Measurements from ENCODE around the gene POR.

Gene POR

DNA sequence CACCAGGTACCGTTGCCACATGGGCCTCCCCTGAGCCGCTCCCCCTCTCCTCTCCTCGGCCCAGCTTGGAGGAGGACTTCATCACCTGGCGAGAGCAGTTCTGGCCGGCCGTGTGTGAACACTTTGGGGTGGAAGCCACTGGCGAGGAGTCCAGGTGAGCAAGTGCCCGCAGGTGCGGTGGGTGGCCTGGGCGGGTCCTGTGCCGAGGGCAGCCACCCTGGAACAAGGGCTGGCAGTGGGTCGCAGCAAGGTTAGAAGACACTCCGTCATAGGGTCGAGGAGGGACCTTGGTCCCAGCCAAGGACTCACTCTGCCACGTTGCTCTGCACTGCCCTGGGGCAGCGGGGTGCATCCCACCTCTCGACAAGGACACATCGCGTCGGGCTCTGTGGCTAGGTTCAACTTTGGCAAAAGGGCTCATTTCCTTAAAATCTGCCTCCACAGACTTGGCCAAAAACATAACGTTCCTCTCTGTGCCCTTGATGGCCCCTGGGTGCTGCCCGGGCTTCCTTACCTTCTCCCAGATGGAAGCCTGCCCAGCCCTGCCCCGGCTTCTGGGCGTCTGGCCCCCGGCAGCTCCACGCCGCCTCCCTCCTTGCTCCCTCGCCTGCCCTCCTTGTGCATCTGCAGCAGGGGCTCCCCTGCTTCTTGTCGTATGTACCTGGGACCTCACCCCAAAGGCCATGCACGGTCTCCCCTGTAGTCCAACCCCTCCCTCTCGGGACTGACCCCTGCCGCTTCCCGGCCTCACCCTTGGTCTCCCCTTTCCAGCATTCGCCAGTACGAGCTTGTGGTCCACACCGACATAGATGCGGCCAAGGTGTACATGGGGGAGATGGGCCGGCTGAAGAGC is 66.7 kb downstream of the POR start:
- POLR2A ChIA-PET = no interaction called here
- CTCF ChIA-PET = interaction anchor here (1.5 kb wide), 1 partner anchor 115 kb away, joined by 6 read pairs; no protein-coding TSS in a partner anchor
- no peak for DNase-seq (ENCODE audit: low read depth, low spot score)
- TF ChIP-seq, protein P1, sequence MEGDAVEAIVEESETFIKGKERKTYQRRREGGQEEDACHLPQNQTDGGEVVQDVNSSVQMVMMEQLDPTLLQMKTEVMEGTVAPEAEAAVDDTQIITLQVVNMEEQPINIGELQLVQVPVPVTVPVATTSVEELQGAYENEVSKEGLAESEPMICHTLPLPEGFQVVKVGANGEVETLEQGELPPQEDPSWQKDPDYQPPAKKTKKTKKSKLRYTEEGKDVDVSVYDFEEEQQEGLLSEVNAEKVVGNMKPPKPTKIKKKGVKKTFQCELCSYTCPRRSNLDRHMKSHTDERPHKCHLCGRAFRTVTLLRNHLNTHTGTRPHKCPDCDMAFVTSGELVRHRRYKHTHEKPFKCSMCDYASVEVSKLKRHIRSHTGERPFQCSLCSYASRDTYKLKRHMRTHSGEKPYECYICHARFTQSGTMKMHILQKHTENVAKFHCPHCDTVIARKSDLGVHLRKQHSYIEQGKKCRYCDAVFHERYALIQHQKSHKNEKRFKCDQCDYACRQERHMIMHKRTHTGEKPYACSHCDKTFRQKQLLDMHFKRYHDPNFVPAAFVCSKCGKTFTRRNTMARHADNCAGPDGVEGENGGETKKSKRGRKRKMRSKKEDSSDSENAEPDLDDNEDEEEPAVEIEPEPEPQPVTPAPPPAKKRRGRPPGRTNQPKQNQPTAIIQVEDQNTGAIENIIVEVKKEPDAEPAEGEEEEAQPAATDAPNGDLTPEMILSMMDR (IDR thresholded peaks at IDR 0.05; ENCODE audit: insufficient read depth, low read length, missing control alignments) = no peak
- H3K4me3 ChIP-seq (ENCODE audit: low read depth, low read length) = no peak overlapping the region

DNA sequence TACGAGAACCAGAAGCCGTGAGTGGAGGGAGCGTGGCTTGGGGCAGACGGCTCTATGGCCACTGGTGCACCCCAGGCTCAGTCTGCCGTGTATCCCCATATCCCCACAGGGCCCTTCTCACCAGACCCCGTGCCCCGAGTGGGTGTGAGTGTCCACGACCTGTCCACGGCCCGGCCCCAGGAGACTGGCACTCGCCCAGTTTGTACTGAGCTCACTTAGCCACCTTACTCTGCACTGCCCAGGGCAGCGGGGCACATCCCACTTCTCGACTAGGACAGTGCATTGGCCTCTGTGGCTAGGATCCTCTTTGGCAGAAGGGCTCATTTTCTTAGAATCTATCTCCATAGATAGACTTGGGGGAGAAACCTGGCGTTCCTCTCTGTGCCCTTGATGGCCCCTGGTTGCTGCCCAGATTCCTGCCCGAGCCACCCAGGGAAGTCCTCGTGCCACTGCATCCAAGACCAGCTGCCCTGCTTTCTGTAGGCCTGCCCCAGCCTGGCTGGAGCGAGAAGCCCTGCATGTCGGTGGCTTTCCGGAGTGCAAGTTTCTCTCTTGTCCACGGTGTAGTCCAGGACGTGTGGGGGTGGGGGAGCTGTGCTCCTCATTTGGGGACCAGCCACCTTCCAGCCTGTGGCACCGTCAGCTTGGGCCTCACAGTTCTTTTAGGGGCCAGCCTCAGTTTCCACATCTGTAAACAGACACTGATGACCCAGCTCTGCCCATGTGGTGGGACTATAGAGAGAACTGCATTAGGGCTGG is 67.5 kb downstream of the POR start:
- no peak overlapping the region for H3K4me3 ChIP-seq (ENCODE audit: low read depth, low read length)
- TF ChIP-seq, protein P1 (IDR thresholded peaks at IDR 0.05; ENCODE audit: insufficient read depth, low read length, missing control alignments) = no peak
- no peak for DNase-seq (ENCODE audit: low read depth, low spot score)
- POLR2A ChIA-PET = no interaction called here
- CTCF ChIA-PET = interaction anchor here (1.5 kb wide), 1 partner anchor 116 kb away, joined by 6 read pairs; no protein-coding TSS in a partner anchor

DNA sequence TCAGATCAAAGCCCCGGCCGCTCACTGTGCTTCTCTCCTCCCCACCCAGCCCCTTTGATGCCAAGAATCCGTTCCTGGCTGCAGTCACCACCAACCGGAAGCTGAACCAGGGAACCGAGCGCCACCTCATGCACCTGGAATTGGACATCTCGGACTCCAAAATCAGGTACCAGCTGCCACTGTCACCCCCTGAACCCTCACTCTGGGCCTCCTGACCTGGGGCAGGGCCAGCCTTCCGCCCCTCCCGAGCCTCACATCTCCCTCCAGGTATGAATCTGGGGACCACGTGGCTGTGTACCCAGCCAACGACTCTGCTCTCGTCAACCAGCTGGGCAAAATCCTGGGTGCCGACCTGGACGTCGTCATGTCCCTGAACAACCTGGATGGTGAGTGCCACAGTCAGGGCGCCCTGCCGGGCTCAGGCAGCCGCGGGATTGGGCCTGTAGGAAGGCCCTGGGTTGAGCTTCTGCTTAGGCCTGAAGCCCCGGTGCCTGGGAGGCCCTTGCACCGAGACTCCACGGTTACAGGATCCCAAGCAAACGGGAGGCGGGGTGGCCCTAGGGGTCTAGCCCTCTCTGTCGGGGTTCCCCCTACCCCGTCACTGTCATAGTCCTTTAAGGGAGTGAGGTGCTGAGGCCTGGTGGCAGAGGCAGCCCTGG is 68.6 kb downstream of the POR start:
- TF ChIP-seq, protein P1 (IDR thresholded peaks at IDR 0.05; ENCODE audit: insufficient read depth, low read length, missing control alignments) = no peak
- CTCF ChIA-PET = no interaction called here
- H3K4me3 ChIP-seq (ENCODE audit: low read depth, low read length) = no peak overlapping the region
- POLR2A ChIA-PET = no interaction called here
- DNase-seq (ENCODE audit: low read depth, low spot score) = no peak

DNA sequence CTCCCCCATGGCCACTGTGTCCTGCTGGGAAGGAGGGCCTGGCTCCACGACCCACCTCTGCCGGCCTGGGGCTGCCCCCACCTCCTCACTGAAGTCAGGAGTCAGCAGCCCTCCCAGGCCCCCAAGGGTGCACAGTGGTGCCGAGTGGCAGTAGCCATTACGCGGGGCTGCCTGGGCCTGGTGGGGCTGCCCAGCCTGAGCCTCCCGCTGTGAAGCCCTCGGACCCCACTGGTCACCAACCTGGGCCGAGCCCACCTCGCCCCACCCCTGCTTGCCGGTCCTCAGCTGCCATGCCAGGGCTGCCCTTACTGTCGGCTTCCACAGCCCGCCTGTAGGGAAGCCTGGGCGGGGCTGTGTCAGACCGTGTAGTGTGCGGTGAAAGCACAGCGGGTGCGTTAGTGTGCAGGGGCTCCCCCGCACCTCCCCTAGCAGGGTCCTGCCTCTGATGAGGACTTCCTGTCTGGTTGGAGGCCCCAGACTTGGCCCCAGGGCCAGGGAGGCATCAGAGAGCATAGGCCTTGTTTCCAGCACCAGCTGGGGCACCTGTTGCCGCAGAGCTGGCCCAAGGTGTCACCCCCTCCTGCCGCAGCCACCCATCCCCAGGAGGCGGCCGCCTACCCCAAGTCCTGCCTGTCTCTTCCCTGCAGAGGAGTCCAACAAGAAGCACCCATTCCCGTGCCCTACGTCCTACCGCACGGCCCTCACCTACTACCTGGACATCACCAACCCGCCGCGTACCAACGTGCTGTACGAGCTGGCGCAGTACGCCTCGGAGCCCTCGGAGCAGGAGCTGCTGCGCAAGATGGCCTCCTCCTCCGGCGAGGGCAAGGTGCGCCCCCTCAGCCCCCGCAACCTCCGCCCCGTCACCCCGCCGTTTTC is 69.4 kb downstream of the POR start:
- CTCF ChIA-PET = interaction anchor here (0.8 kb wide), 1 partner anchor 10 kb away, joined by 3 read pairs; the partner anchor contains the start of gene TMEM120A
- POLR2A ChIA-PET = no interaction called here
- TF ChIP-seq, protein P1 (IDR thresholded peaks at IDR 0.05; ENCODE audit: insufficient read depth, low read length, missing control alignments) = no peak

DNA sequence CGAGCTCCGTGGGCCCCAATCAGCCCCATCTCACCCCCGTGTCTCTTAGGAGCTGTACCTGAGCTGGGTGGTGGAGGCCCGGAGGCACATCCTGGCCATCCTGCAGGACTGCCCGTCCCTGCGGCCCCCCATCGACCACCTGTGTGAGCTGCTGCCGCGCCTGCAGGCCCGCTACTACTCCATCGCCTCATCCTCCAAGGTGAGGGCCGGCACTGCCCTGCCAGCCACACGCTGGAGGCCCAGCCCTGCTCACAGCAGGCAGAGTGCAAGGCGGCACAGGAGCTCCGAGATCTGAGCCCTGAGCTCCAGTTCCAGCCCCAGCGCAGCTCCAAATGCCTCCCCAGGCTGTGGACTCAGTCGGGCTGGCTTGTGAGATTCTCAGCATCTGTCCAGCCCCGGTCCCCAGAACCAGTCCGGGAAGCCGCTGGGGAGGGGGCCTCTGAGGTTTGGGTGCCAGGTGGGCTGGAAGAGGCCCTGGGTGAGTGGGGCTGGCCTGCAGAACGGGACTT is 70.1 kb downstream of the POR start:
- CTCF ChIA-PET = interaction anchor here (0.8 kb wide), 1 partner anchor 9 kb away, joined by 3 read pairs; the partner anchor contains the start of gene TMEM120A
- TF ChIP-seq, protein P1 (IDR thresholded peaks at IDR 0.05; ENCODE audit: insufficient read depth, low read length, missing control alignments) = no peak
- no peak overlapping the region for H3K4me3 ChIP-seq (ENCODE audit: low read depth, low read length)
- DNase-seq (ENCODE audit: low read depth, low spot score) = no peak
- POLR2A ChIA-PET = no interaction called here

More for the DNA sequence above, 69.4 kb downstream of the POR start:
- no peak overlapping the region for H3K4me3 ChIP-seq (ENCODE audit: low read depth, low read length)
- DNase-seq (ENCODE audit: low read depth, low spot score) = no peak

Data from AG04449 (cell line).